HUES6 (cell line): ENCODE measurements around the gene F11R.
"Not testable (repeated sequence)": the region's sequence is repeated elsewhere in the genome, so short reads cannot be mapped to it uniquely, and the experiment has no call there.

Experiments used
- H3K27ac ChIP-seq: 2 replicates; pipeline ENCODE4 v1.7.0; 2013; ENCODE audit warnings: low read depth, mild to moderate bottlenecking, low read length, inconsistent platforms
- H3K27me3 ChIP-seq: 2 replicates; pipeline ENCODE4 v1.6.1; 2013; ENCODE audit warnings: low read length; ENCODE audit not compliant: control insufficient read depth, insufficient read depth
- H3K36me3 ChIP-seq: 2 replicates; pipeline ENCODE4 v1.6.1; 2013; ENCODE audit warnings: low read length; ENCODE audit not compliant: control insufficient read depth, insufficient read depth
- H3K4me1 ChIP-seq: 2 replicates; pipeline ENCODE4 v1.6.1; 2013; ENCODE audit warnings: low read length; ENCODE audit not compliant: control insufficient read depth, insufficient read depth
- H3K4me3 ChIP-seq: 2 replicates; pipeline ENCODE4 v1.5.1; 2013; ENCODE audit warnings: low read depth, low read length
- H3K9ac ChIP-seq: one replicate; pipeline ENCODE4 v1.6.1; 2013; ENCODE audit warnings: mild to moderate bottlenecking, low read length
- H3K9me3 ChIP-seq: 2 replicates; pipeline ENCODE4 v1.6.1; 2013; ENCODE audit warnings: low read depth, low read length; ENCODE audit not compliant: control insufficient read depth, insufficient read depth

The F11R gene

DNA sequence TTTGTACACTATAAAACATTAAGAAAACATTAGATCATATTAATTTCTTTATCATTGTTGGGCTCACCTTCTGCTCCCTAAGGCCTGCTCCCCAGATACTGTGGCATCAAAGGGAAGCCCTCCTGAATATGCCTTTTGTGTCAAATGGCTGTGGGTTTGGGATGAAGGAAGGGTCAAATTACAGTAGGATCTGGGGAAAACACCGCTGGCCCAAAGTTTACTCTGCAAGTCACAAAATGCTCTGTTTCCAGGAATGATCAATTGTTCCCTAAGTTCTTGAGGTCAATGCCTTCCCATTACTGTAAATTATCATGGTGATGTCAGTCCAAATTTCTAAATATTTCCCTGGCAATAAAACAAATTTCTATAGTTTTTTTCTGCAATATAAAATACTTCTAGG is 59.5 kb downstream of the F11R start:
- Histone ChIP-seq H3K4me3 (no peak overlapping the region), H3K36me3 (no peaks in the 10 kb centered on the region), H3K9ac (no peak overlapping the region), H3K4me1 (peaks cover 17% of the 10 kb centered on the region), H3K9me3 (no peaks in the 10 kb centered on the region), H3K27me3 (no peaks in the 10 kb centered on the region), H3K27ac (no peak overlapping the region)

GRCh38 chr1:160956966-160957365 is 64.0 kb downstream of the F11R start:
- peaks cover 28% of the 10 kb centered on the region for H3K4me1 ChIP-seq
- H3K9me3 ChIP-seq: no peaks in the 10 kb centered on the region
- H3K27ac ChIP-seq: no peak overlapping the region
- H3K9ac ChIP-seq: no peak overlapping the region
- no peak overlapping the region for H3K4me3 ChIP-seq
- H3K36me3 ChIP-seq: no peaks in the 10 kb centered on the region
- no peaks in the 10 kb centered on the region for H3K27me3 ChIP-seq

GRCh38 chr1:160954158-160955104 is 66.5 kb downstream of the F11R start, which contains the start of gene ITLN2:
Gene ITLN2 (minus strand): TSS chr1:160954809. CDS start chr1:160954741, 68 bp downstream.
- Histone ChIP-seq H3K36me3 (no peaks in the 10 kb centered on the region), H3K4me1 (peaks cover 34% of the 10 kb centered on the region), H3K9ac (no peak within 1 kb of the TSS), H3K27ac (no peak within 1 kb of the TSS), H3K4me3 (no peak within 1 kb of the TSS), H3K27me3 (no peaks in the 10 kb centered on the region), H3K9me3 (no peaks in the 10 kb centered on the region)

DNA sequence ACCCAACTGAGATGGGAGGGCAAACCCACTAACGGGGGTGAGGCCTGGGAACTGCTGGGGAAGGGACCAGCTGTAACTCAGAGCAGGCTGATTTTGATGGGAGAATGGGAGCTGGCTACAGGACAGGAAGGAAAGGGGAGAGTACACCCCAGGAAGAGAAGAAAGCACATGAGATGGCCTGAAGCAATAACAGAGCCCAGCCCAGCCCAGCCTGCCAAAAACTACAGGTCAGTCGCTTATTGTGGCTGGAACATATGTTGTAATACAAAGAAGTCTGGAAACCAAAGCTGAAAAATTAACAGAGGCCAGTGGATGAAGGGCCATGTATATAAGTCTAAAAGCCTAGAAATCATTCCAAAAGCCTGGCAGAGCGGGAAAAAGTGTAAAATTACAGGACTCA is 67.9 kb downstream of the F11R start:
- H3K4me3 ChIP-seq: no peak overlapping the region
- peaks cover 47% of the 10 kb centered on the region for H3K4me1 ChIP-seq
- no peaks in the 10 kb centered on the region for H3K9me3 ChIP-seq
- H3K9ac ChIP-seq: no peak overlapping the region
- no peaks in the 10 kb centered on the region for H3K27me3 ChIP-seq
- no peak overlapping the region for H3K27ac ChIP-seq
- H3K36me3 ChIP-seq: no peaks in the 10 kb centered on the region

DNA sequence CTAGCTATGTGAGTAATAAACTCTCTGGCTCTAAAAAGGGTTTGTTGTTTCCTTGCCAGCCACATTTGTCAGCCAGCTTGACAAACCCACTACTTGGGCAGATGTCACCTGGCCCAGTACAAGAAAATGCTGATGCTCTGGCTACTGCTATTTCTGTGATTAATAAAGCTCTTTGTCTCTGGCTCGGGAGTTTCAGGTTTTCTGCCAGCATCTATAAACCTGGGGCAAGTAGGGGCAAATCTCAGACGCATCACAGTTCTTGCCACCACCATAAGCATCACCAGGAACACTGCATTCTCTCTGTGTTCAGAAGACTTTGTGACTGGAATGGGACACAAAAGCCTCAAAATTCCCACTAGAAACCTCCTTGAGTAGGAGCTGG is 68.8 kb downstream of the F11R start:
- Histone ChIP-seq H3K9ac (no peak overlapping the region), H3K9me3 (no peaks in the 10 kb centered on the region), H3K4me1 (peaks cover 53% of the 10 kb centered on the region), H3K27ac (no peak overlapping the region), H3K27me3 (no peaks in the 10 kb centered on the region), H3K4me3 (no peak overlapping the region), H3K36me3 (no peaks in the 10 kb centered on the region)

- Histone ChIP-seq H3K9ac (no peak overlapping the region), H3K4me3 (no peak overlapping the region), H3K36me3 (no peaks in the 10 kb centered on the region), H3K27ac (no peak overlapping the region), H3K9me3 (no peaks in the 10 kb centered on the region), H3K27me3 (no peaks in the 10 kb centered on the region), H3K4me1 (peaks cover 53% of the 10 kb centered on the region)
These were observed 69.4 kb downstream of the F11R start for GRCh38 chr1:160951443-160952128.

DNA sequence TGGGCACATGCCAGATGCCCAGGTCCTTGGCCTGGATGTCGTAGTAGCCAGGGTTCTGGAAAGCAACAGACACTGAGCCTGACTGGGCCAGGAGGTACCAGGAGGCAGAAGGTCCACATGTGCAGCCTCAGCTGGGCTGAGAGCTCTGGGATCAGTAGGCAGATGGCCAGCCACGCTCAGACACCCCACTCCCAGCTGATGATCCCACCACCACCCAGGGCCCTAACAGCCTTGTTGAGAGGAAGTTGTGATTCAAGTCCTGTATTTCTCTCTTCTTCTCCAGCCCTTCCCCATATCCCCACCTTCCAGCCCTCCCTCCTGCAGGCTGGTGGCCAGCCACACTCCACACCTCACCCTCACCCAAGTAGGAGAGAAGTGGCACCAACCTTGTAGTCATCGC is 70.3 kb downstream of the F11R start:
- Histone ChIP-seq H3K4me1 (peaks cover 53% of the 10 kb centered on the region), H3K9ac (peak overlapping the region; percentile 25), H3K4me3 (no peak overlapping the region), H3K36me3 (no peaks in the 10 kb centered on the region), H3K9me3 (no peaks in the 10 kb centered on the region), H3K27ac (no peak overlapping the region; the same call in 1 of the 2 replicates), H3K27me3 (no peaks in the 10 kb centered on the region)

DNA sequence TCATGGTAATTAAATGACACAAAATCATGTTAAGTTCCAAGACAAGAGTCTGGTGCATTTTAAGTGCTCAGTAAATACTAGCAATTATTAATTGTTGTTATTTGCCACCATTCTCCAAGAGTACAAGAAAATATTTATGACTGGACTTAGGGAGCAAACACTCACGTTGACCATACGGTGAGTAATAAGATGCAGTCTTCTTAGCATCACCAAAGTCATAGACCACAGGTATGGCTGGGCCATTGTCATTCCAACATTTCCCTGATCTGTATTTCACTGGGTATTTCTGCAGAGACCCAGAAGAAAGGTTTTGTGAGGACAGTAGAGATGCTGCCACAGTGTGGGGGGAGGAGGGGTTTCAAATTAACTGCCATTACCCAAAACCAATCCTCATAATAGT is 71.1 kb downstream of the F11R start:
- H3K9me3 ChIP-seq: no peaks in the 10 kb centered on the region
- H3K27ac ChIP-seq: peak overlapping the region; percentile 13; the same call in 1 of the 2 replicates
- H3K4me1 ChIP-seq: peaks cover 56% of the 10 kb centered on the region

DNA sequence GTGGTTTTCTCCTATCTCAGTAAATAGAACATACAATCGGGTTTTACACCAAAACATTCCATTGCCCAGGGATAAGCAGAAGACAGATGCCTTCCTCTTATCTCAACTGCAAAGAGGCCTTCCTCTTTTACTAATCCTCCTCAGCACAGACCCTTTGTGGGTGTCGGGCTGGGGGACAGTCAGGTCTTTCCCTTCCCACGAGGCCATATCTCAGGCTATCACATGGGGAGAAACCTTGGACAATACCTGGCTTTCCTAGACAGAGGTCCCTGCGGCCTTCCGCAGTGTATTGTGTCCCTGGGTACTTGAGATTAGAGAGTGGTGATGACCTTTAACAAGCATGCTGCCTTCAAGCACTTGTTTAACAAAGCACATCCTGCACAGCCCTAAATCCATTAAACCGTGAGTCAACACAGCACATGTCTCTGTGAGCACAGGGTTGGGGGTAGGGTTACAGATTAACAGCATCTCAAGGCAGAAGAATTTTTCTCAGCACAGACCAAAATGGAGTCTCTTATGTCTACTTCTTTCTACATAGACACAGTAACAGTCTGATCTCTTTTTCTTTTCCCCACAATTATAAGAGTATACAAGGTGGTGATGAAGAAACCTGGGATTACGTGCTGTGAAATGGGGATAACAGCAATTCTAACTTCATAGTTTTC is 71.6 kb downstream of the F11R start:
- Histone ChIP-seq H3K4me1 (peaks cover 50% of the 10 kb centered on the region), H3K27ac (peak overlapping the region; percentile 13; the same call in 1 of the 2 replicates), H3K9ac (peak overlapping the region; percentile 8)
- not testable (repeated sequence) for H3K4me3 ChIP-seq, H3K36me3 ChIP-seq, H3K27me3 ChIP-seq, H3K9me3 ChIP-seq

More for the DNA sequence above, 71.1 kb downstream of the F11R start:
- Histone ChIP-seq H3K27me3 (no peaks in the 10 kb centered on the region), H3K9ac (peak overlapping the region; percentile 8), H3K4me3 (no peak overlapping the region; the same call in 1 of the 2 replicates), H3K36me3 (0 out of 2 replicates have a peak, but pooled peaks cover 2% of the 10 kb centered on the region)

DNA sequence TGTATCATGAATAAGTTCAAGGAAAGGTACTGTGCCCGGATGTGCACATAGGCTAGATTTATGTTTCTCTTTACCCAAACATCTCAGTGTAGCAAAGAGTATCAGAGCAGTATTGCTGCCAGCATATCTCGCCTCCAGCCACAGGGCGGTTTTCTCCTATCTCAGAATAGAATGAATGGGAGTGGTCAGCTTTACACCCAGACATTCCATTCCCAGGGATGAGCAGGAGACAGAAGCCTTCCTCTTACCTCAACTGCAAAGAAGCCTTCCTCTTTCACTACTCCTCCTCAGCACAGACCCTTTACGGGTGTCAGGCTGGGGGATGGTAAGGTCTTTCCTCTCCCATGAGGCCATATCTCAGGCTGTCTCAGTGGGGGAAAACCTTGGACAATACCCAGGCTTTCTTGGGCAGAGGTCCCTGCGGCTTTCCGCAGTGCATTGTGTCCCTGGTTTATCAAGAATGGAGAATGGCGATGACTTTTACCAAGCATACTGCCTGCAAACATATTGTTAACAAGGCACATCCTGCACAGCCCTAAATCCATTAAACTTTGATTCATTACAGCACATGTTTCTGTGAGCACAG is 73.7 kb downstream of the F11R start:
- not testable (repeated sequence) for H3K27me3 ChIP-seq, H3K9ac ChIP-seq, H3K4me3 ChIP-seq, H3K36me3 ChIP-seq, H3K27ac ChIP-seq, H3K9me3 ChIP-seq
- peaks cover 46% of the 10 kb centered on the region; the same call in 1 of the 2 replicates for H3K4me1 ChIP-seq
